ENCODE results near the gene CACNA2D2. TPM values are rescaled to one million over a fixed set of nuclear protein-coding genes. Genes with fewer than 3 reads are reported as not detected.

CACNA2D2 gene
- total and polyA plus RNA-seq, 4 donors = 0.10 to 0.19 (median 0.15) TPM

- H3K4me3 ChIP-seq (ENCODE audit: low read depth in 1 of 3, low read length in 3 of 3) = no peak overlapping the region
- WGBS = 94% methylated on average over 12 of the region's 12 CpGs
- TF ChIP-seq REST (IDR thresholded peaks at IDR 0.05) = no peak
- H3K27me3 ChIP-seq (ENCODE audit: control insufficient read depth in 4 of 4, insufficient read depth in 4 of 4, low read length in 3 of 4) = no peaks in the 10 kb centered on the region
- peaks cover 0 to 17% (median 10%) of the 10 kb centered on the region in 4 donors for H3K4me1 ChIP-seq (ENCODE audit: control insufficient read depth in 4 of 4, insufficient read depth in 4 of 4, low read length in 3 of 4)
- no peak overlapping the region for H3K27ac ChIP-seq (ENCODE audit: low read depth in 1 of 2, low read length in 2 of 2)
- DNase-seq (ENCODE audit: low spot score) = no peak
- no peaks in the 10 kb centered on the region for H3K9me3 ChIP-seq (ENCODE audit: control insufficient read depth in 4 of 4, low read length in 3 of 4)
- no peaks in the 10 kb centered on the region for H3K36me3 ChIP-seq (ENCODE audit: control insufficient read depth in 4 of 4, insufficient read depth in 3 of 4, low read depth in 1 of 4, low read length in 3 of 4)
- H3K9ac ChIP-seq (ENCODE audit: low read depth in 1 of 2, low read length in 2 of 2) = no peak overlapping the region
These were observed 28.1 kb downstream of the CACNA2D2 start for GRCh38 chr3:50475348-50475747.

- peak; percentile 52 to 79 for TF ChIP-seq RXRA (IDR thresholded peaks at IDR 0.05)
- TF ChIP-seq NR2F2 (IDR thresholded peaks at IDR 0.05) = peak; percentile 29
- peak; percentile 30 for TF ChIP-seq SP1 (IDR thresholded peaks at IDR 0.05)
- no peak for TF ChIP-seq TAF1 (conservative IDR thresholded peaks at IDR 0.05)
- no peak overlapping the region for H3K9ac ChIP-seq (ENCODE audit: low read depth in 1 of 2, low read length in 2 of 2)
- H3K36me3 ChIP-seq (ENCODE audit: control insufficient read depth in 4 of 4, insufficient read depth in 3 of 4, low read depth in 1 of 4, low read length in 3 of 4) = no peaks in the 10 kb centered on the region
- no peaks in the 10 kb centered on the region for H3K27me3 ChIP-seq (ENCODE audit: control insufficient read depth in 4 of 4, insufficient read depth in 4 of 4, low read length in 3 of 4)
- H3K9me3 ChIP-seq (ENCODE audit: control insufficient read depth in 4 of 4, low read length in 3 of 4) = no peaks in the 10 kb centered on the region
- no peak for DNase-seq (ENCODE audit: low spot score)
- H3K27ac ChIP-seq (ENCODE audit: low read depth in 1 of 2, low read length in 2 of 2) = no peak overlapping the region
- no peak overlapping the region for H3K4me3 ChIP-seq (ENCODE audit: low read depth in 1 of 3, low read length in 3 of 3)
- WGBS = 79% methylated on average over 6 of the region's 6 CpGs
- H3K4me1 ChIP-seq (ENCODE audit: control insufficient read depth in 4 of 4, insufficient read depth in 4 of 4, low read length in 3 of 4) = peaks cover 0 to 17% (median 10%) of the 10 kb centered on the region in 4 donors
These were observed 28.7 kb downstream of the CACNA2D2 start for GRCh38 chr3:50474717-50475116.

- Histone ChIP-seq H3K4me1 (ENCODE audit: control insufficient read depth in 4 of 4, insufficient read depth in 4 of 4, low read length in 3 of 4) (peaks cover 0 to 17% (median 10%) of the 10 kb centered on the region in 4 donors), H3K27ac (ENCODE audit: low read depth in 1 of 2, low read length in 2 of 2) (no peak overlapping the region), H3K36me3 (ENCODE audit: control insufficient read depth in 4 of 4, insufficient read depth in 3 of 4, low read depth in 1 of 4, low read length in 3 of 4) (no peaks in the 10 kb centered on the region), H3K4me3 (ENCODE audit: low read depth in 1 of 3, low read length in 3 of 3) (no peak overlapping the region), H3K9me3 (ENCODE audit: control insufficient read depth in 4 of 4, low read length in 3 of 4) (no peaks in the 10 kb centered on the region), H3K27me3 (ENCODE audit: control insufficient read depth in 4 of 4, insufficient read depth in 4 of 4, low read length in 3 of 4) (no peaks in the 10 kb centered on the region), H3K9ac (ENCODE audit: low read depth in 1 of 2, low read length in 2 of 2) (no peak overlapping the region)
- no peak for DNase-seq (ENCODE audit: low spot score)
- no peak for TF ChIP-seq HNF4A (conservative IDR thresholded peaks at IDR 0.05)
- no peak for TF ChIP-seq JUND (IDR thresholded peaks at IDR 0.05)
- TF ChIP-seq FOXA1 (IDR thresholded peaks at IDR 0.05) = no peak
- no peak for TF ChIP-seq REST (IDR thresholded peaks at IDR 0.05)
- TF ChIP-seq HNF4G (IDR thresholded peaks at IDR 0.05) = no peak
- no peak for TF ChIP-seq EGR1 (IDR thresholded peaks at IDR 0.05; ENCODE audit: low read depth in 2 of 2)
- no peak for TF ChIP-seq FOXA2 (IDR thresholded peaks at IDR 0.05)
- no peak for TF ChIP-seq CTCF (IDR thresholded peaks at IDR 0.05; ENCODE audit: low read depth, low read length, missing input control)
- TF ChIP-seq RAD21 (IDR thresholded peaks at IDR 0.05) = no peak
- no peak for TF ChIP-seq YY1 (IDR thresholded peaks at IDR 0.05)
- WGBS = 56% methylated on average over 10 of the region's 10 CpGs
These were observed 29.7 kb downstream of the CACNA2D2 start for GRCh38 chr3:50473768-50474167.

All from liver (tissue), 9 donors.